Neuron (in vitro differentiated cells): ENCODE measurements around the gene MAGI1.

Experiments used
- H2AFZ ChIP-seq: one replicate; pipeline ENCODE4 v1.6.1; 2013; ENCODE audit warnings: low read depth, mild to moderate bottlenecking, inconsistent platforms, low read length, moderate library complexity
- H3K27me3 ChIP-seq: one replicate; pipeline ENCODE4 v1.6.1; 2013; ENCODE audit warnings: low read length; ENCODE audit not compliant: insufficient read depth
- H3K36me3 ChIP-seq: one replicate; pipeline ENCODE4 v1.6.1; 2013; ENCODE audit warnings: low read length; ENCODE audit not compliant: insufficient read depth
- H3K4me1 ChIP-seq: one replicate; pipeline ENCODE4 v1.6.1; 2013; ENCODE audit warnings: low read length; ENCODE audit not compliant: insufficient read depth
- H3K4me3 ChIP-seq: 2 replicates; pipeline ENCODE4 v1.5.1; 2013; ENCODE audit warnings: mild to moderate bottlenecking, low read length, moderate library complexity
- H3K9me3 ChIP-seq: one replicate; pipeline ENCODE4 v1.6.1; 2013; ENCODE audit warnings: low read length

MAGI1 gene

DNA sequence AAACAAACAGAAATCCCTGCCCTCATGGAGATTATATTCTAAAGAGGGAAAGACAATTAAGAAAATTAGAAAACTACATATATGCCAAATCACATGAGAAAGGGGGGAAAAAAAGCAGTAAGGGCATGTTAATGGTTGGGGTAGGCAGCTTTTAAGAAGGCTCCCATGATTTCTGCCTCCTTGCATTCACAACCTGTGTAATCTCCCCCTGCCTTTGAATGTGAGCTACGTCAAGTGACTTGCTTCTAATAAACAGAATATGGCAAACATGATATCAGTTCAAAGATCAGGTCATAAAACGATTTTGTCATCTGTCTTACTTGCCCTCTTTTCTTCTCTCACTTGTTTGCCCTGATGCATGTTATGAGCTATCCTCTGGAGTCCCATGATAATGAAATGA, 677.3 kb downstream of the MAGI1 start:
- peaks cover 51% of the 10 kb centered on the region for H3K36me3 ChIP-seq
- no peak overlapping the region for H3K4me3 ChIP-seq
- no peaks in the 10 kb centered on the region for H3K27me3 ChIP-seq
- no peaks in the 10 kb centered on the region for H3K4me1 ChIP-seq
- peaks cover 6% of the 10 kb centered on the region for H3K9me3 ChIP-seq
- H2AFZ ChIP-seq: no peak overlapping the region

DNA sequence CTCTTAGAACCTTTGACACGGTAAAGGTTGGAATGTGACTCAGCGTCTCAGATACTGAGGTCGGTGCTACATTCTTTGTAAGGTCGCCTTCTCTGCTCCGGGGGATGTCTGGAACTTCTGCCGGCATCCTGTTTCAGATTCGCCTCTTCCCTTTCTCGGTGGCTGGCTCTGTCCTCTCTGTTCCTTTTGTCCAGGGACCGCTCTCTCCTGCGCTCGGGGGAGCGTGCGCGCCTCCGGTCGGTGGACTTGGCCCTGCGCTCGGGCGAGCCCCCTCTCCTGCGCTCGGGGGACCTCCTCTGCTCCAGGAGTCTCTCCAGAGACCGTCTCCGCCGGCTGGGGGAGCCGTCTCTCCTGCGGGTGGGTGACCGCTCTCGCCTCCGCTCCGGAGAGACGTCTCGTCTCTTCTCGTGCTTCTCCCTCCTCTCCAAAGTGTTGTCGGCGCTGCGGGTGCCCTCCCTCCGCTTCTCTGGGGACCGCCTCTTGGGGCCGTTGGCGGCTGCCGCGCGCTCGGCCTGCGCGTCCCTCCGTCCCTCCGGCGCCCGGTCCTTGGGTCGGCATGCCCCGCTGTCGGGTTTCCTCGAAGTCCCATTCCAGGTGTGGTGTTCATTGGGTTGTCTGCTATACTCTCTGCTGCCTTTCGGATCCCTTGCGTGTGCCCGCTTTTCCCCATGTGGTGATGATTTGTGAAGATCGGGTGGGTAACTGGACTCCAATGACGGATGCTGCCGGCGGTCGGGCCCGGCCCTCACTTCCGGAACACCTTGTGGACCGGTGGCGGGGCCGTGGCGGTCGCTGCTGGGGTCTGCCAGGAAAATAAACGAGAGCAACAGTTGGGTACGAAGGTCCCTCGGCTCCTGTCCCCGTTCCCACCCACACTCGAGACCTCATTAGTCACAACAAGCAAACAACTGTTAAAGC, 682.1 kb downstream of the MAGI1 start:
- Histone ChIP-seq H2AFZ (no peak overlapping the region), H3K9me3 (peaks cover 6% of the 10 kb centered on the region), H3K36me3 (peaks cover 29% of the 10 kb centered on the region), H3K4me1 (peaks cover 7% of the 10 kb centered on the region), H3K4me3 (no peak overlapping the region), H3K27me3 (no peaks in the 10 kb centered on the region)

DNA sequence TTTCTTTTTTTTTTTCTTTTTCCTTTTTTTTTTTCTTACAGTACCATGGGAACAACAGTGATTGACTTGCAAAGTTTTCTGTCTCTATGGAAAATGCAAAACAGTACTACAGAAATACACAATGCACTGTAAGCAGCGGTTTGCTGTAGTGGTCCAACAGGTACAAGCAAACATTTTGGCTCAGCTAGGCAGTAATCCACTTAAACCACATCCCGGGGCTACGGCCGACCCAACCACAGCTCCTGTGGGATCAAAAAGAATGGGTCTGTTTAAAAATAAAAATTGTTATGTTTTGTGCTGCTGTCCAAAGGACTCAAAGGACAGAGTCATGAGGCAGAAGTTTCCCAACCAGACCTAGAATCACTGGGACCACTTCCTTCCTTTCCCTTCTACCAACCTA, 683.8 kb downstream of the MAGI1 start:
- H3K4me1 ChIP-seq: peaks cover 7% of the 10 kb centered on the region
- peaks cover 12% of the 10 kb centered on the region for H3K36me3 ChIP-seq
- no peak overlapping the region for H2AFZ ChIP-seq
- no peak overlapping the region for H3K4me3 ChIP-seq
- H3K9me3 ChIP-seq: peaks cover 2% of the 10 kb centered on the region
- H3K27me3 ChIP-seq: no peaks in the 10 kb centered on the region

DNA sequence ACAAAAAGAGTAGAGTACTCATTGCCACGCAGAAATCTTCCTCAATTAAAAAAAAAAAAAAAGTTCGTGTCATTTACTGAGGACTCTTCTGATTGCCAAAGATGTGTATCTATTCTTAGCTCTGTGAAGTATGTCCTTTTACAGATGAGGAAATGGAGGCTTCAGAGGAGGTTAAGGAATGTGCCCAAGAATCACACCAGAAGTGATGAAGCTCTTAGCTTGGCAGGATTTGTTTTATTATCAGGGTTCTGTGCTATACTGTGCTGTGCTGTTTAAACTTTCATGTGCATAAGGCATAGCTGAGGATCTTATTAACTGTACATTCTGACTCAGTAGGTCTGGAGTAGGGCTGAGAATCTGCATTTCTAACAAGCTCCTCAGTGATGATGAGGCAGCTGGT, 685.8 kb downstream of the MAGI1 start:
- Histone ChIP-seq H2AFZ (no peak overlapping the region), H3K4me3 (no peak overlapping the region), H3K9me3 (peaks cover 2% of the 10 kb centered on the region), H3K36me3 (peaks cover under 1% of the 10 kb centered on the region), H3K27me3 (no peaks in the 10 kb centered on the region), H3K4me1 (peaks cover 7% of the 10 kb centered on the region)

DNA sequence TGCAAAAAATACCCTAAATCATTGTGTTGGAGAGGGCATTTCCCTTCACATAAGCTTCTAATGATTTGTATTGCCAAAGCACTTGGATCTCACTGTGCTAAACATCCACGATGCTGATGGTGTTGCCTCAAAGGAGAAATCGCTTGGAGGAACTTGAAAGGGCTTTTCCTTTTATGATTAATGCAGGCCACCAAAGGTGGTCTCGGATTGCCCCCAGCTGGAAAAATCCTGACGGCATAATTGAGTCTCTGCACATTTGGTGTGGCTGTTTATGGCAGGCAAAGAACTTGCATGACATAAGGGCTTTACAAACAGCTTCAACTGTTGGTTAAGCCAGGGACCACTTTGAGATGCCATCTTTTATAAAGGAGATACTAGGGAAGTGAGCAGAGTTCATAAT, 687.0 kb downstream of the MAGI1 start:
- H3K36me3 ChIP-seq: no peaks in the 10 kb centered on the region
- peaks cover 7% of the 10 kb centered on the region for H3K4me1 ChIP-seq
- H3K27me3 ChIP-seq: no peaks in the 10 kb centered on the region
- no peak overlapping the region for H3K4me3 ChIP-seq
- H3K9me3 ChIP-seq: peaks cover 2% of the 10 kb centered on the region
- H2AFZ ChIP-seq: no peak overlapping the region

DNA sequence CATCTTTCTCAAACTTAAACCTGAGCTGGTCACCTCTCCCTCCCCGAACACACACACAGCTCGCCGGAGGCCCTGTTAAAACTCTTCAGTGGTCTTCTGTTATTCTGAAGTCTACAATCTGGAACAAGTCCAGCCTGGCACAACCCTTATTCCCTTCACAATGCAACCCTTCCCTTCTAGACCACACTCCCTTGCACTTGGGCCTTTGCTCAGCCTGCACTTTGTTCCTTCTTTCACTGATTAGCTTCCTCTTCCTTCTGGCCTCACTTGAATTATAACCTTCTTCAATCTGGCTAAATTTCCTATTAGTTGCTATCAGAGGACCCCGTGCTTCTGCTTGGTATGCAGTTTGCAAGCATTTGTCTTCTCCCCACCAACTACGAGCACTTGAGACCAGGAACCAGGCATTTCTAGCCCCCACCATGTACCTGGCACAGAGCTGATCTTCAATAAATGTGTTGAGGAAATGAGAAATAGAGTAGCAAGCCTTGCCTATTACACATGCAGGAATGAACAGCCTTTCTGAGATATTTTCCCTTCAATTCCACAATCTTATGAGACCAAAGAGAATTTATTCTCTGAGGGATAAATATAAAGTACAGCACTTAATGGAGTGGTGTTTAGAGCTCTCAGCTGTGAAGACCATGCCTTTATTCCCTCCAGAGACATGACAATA, 687.8 kb downstream of the MAGI1 start:
- Histone ChIP-seq H3K4me1 (peaks cover 7% of the 10 kb centered on the region), H3K36me3 (no peaks in the 10 kb centered on the region), H3K4me3 (no peak overlapping the region), H2AFZ (no peak overlapping the region), H3K27me3 (no peaks in the 10 kb centered on the region), H3K9me3 (no peaks in the 10 kb centered on the region)

DNA sequence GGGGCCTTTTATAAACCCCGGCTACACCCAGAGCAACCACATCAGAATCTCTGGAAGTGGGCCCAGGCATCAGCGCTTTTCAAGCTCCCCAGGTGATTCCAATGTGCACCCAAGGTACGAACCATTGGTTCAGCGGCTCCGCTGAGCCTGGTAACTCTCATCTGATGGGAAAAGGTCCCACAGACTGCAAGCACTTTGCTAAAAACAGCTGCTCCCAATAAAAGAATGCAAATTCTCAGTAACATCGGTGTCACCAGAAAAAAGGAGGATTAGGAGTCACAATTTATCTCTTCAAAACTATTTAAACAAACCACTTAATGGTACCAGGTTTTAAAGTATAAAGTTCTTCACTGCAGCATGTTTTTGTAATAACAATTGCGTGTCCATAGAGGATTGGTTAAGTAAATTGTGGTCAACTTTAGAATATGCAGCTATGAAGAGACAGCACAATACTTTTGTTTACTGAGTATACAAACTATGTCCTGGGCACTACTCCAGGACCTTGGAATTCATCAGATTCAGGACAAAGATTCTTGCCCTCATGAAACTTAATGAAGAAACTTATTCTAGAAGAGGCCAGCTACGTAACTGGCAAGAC, 690.2 kb downstream of the MAGI1 start:
- Histone ChIP-seq H3K27me3 (no peaks in the 10 kb centered on the region), H3K4me1 (peaks cover 7% of the 10 kb centered on the region), H3K4me3 (no peak overlapping the region), H3K9me3 (no peaks in the 10 kb centered on the region), H3K36me3 (no peaks in the 10 kb centered on the region), H2AFZ (no peak overlapping the region)

DNA sequence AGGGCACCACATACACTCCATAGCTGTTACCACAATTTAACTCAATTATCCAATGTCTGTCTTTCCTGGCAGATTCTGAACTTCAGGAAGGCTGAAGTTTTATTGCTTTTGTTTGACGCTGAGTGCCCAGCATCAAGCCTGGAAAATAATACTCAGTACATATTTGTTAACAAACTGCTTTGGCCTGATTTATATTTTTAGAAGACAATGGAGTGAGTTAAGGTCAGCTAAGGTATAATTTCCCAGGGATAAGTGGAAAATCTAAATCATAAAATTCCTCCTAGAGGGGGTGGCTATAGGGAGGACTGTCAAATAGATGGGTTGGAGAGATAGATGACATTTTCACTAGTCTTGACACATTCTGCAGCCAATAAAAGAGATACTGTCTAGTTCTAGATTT, 691.6 kb downstream of the MAGI1 start:
- Histone ChIP-seq H3K36me3 (no peaks in the 10 kb centered on the region), H2AFZ (no peak overlapping the region), H3K4me1 (peaks cover 6% of the 10 kb centered on the region), H3K4me3 (no peak overlapping the region), H3K9me3 (no peaks in the 10 kb centered on the region), H3K27me3 (no peaks in the 10 kb centered on the region)

DNA sequence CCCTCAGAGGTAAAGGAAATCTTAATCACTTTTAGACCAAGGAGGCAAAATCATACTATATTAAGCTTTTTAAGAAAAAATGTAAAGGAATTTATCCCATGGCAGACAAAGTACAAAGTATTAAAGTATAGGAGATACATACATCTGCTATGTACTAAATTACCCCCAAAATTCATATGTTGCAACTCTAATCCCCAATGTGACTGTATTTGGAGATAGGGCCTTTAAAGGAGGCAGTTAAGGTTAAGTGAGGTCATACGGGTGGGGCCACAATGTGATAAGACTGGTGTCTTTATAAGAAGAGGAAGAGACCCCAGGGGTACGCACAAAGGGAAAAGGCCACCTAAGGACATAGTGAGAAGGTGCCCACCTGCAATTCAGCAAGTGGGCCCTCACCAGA, 693.9 kb downstream of the MAGI1 start:
- no peak overlapping the region for H2AFZ ChIP-seq
- no peaks in the 10 kb centered on the region for H3K4me1 ChIP-seq
- no peaks in the 10 kb centered on the region for H3K9me3 ChIP-seq
- H3K4me3 ChIP-seq: no peak overlapping the region
- H3K27me3 ChIP-seq: no peaks in the 10 kb centered on the region
- no peaks in the 10 kb centered on the region for H3K36me3 ChIP-seq

DNA sequence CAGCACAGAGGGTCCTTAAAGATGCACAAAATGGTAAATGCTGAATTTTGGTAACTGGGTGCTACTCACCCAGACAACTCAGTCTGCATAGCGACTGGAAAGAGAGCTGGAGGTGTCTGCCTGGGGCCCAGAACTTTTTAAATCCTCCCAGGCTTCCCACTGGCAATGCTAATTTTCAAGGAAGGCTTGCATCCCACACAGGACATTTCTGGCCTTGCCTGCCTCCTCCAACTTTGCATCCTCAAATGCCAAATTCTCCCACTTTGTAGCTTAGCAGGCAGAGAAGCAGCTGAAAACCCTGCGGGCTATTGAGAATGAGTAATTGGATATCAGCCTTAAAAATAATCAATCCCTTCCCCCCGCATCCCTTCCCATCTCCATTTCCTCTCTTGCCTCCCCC, 694.3 kb downstream of the MAGI1 start:
- H3K9me3 ChIP-seq: no peaks in the 10 kb centered on the region
- H2AFZ ChIP-seq: no peak overlapping the region
- H3K4me1 ChIP-seq: no peaks in the 10 kb centered on the region
- no peaks in the 10 kb centered on the region for H3K36me3 ChIP-seq
- no peak overlapping the region for H3K4me3 ChIP-seq
- no peaks in the 10 kb centered on the region for H3K27me3 ChIP-seq

DNA sequence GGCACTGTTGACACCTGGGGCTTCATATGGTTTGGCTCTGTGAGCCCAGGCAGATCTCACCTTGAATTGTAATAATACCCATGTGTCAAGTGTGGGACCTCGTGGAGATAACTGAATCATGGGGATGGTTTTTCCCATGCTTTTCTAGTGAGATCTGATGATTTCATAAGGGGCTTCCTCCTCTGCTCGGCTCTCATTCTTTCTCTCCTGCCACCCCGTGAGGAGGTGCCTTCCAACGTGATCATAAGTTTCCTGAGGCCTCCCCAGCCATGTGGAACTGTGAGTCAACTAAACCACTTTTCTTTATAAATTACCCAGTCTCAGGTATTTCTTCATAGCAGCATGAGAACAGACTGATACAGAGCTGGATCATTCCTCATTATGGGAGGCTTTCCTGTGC, 695.0 kb downstream of the MAGI1 start:
- H3K4me1 ChIP-seq: no peaks in the 10 kb centered on the region
- no peaks in the 10 kb centered on the region for H3K27me3 ChIP-seq

DNA sequence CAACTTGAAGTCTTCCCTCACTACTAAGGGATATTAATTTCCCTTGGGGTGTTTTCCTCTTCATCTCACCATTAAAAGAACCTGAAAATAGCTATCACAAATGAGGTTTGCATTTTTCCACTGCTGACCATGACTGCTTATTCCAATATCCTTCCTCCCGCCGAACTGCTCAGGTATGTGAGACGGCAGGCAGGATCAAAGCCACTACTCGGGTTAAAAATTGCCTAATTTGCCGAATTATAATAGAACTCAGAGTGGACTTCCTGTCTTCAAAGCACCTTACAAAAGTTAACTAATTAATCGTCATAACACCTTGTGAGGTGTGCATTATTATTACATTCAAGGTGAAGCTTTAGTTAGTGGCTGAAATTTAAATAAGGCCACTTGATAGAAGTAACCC, 695.7 kb downstream of the MAGI1 start:
- Histone ChIP-seq H3K27me3 (no peaks in the 10 kb centered on the region), H2AFZ (no peak overlapping the region), H3K4me1 (no peaks in the 10 kb centered on the region), H3K9me3 (no peaks in the 10 kb centered on the region), H3K36me3 (no peaks in the 10 kb centered on the region), H3K4me3 (no peak overlapping the region)

More for the DNA sequence above, 695.0 kb downstream of the MAGI1 start:
- Histone ChIP-seq H3K36me3 (no peaks in the 10 kb centered on the region), H2AFZ (no peak overlapping the region), H3K4me3 (no peak overlapping the region), H3K9me3 (no peaks in the 10 kb centered on the region)

DNA sequence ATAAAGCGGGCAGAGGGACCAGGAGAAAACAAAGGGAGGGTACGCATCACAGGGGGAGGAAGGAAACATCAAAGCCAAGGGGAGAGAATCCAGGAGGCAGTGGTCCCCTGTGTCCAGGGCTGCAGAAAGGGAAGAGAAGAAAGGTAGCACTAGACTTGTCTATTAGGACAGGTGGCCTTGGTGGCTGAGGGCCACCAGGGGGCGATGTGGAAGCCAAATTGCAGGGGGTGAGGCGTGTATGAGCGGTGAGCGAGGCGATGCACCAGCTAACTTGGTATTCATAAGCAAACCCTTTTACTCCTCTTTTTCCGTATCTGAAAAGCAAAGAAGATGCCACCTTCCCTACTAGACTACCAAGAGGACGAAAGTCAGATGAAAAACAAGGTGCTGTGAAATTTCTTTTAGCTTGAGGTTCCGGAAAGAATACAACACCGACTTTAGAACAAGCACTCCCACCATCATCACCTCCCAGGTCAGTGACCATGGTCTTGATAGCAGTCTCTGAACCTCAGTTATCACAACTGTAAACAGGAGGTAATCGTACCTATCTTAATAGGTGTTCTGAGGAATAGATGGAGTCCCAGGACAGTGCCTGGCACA, 696.5 kb downstream of the MAGI1 start:
- Histone ChIP-seq H3K36me3 (no peaks in the 10 kb centered on the region), H3K4me3 (no peak overlapping the region), H3K4me1 (no peaks in the 10 kb centered on the region), H2AFZ (no peak overlapping the region), H3K27me3 (no peaks in the 10 kb centered on the region), H3K9me3 (no peaks in the 10 kb centered on the region)
